HCT116 (cell line): ENCODE measurements around the gene HPS5. TPM values are rescaled to one million over a fixed set of nuclear protein-coding genes. Genes with fewer than 3 reads are reported as not detected.

ENCODE experiments used
- ATAC-seq: fragments of 200-7000 bp; cut with Tn5 transposase; 2 replicates; pipeline ENCODE4 v1.9.1; 2020; ENCODE audit warnings: mild to moderate bottlenecking, moderate library complexity
- BruUV-seq: library from RNA; stranded (reverse); fragments of 400-500 nt; replicated peaks from 2 replicates; lab custom pipeline; 2021; lab: Mats Ljungman, UMichigan
- CTCF ChIA-PET: fragments of 300-600 bp; sonication (Branson Sonifier 250); formaldehyde crosslinking; loops from one replicate; lab custom pipeline; 2021; ENCODE audit warnings: antibody characterized with exemption; lab: Charles Lee
- POLR2A ChIA-PET: fragments of 300-600, 350-600 bp; sonication (Branson Sonifier 250); formaldehyde crosslinking; loops from one replicate; lab custom pipeline; 2021; ENCODE audit warnings: antibody characterized with exemption; lab: Charles Lee
- RAD21 ChIA-PET, 2 experiments: fragments of 300-600 bp; sonication (Branson Sonifier 250); formaldehyde crosslinking; loops; one replicate each; lab custom pipeline; 2023; ENCODE audit warnings: low total read pairs in 2 of 2; ENCODE audit not compliant: uncharacterized antibody in 2 of 2, unreplicated experiment in 2 of 2, low non-redundant PET in 1 of 2; lab: Charles Lee
- DNase-seq: peaks from one replicate; pipeline ENCODE4 v3.0.0-alpha.2; 2010; ENCODE audit warnings: low read depth, low spot score
- H2AFZ ChIP-seq: fragments of 200-600 bp; shearing (Covaris generic), sonication (generic); 2 replicates; pipeline ENCODE4 v1.6.1; 2017; ENCODE audit warnings: low read depth, mixed run types, mixed read lengths, antibody characterized with exemption, low read length; ENCODE audit not compliant: poor library complexity, severe bottlenecking
- H3K27ac ChIP-seq: 2 replicates; pipeline ENCODE4 v1.5.1; 2012; ENCODE audit warnings: low read depth, low read length
- H3K27me3 ChIP-seq: fragments of 200-600 bp; sonication (generic); 2 replicates; pipeline ENCODE4 v1.6.1; 2016; ENCODE audit warnings: mixed run types, low read length, mixed read lengths; ENCODE audit not compliant: insufficient read depth
- H3K36me3 ChIP-seq, 2 experiments: fragments of 200-500 bp in 1 of 2; fragments of 200-600 bp in 1 of 2; sonication (Bioruptor generic) in 1 of 2; sonication (generic) in 1 of 2; 2 replicates each; pipeline versions ENCODE4 v1.5.1 to v1.6.1; 2014 to 2016; ENCODE audit warnings: low read length in 2 of 2, inconsistent platforms in 1 of 2, mixed read lengths in 1 of 2, mixed run types in 1 of 2; ENCODE audit not compliant: insufficient read depth in 2 of 2, control insufficient read depth in 1 of 2
- H3K4me1 ChIP-seq, 2 experiments: fragments of 200-600 bp in 1 of 2; sonication (generic) in 1 of 2; 2 replicates each; pipeline versions ENCODE4 v1.5.1 to v1.6.1; 2012 to 2017; ENCODE audit warnings: low read length in 2 of 2, inconsistent platforms in 1 of 2, mild to moderate bottlenecking in 1 of 2, mixed read lengths in 1 of 2, mixed run types in 1 of 2, moderate library complexity in 1 of 2; ENCODE audit not compliant: insufficient read depth in 2 of 2, control insufficient read depth in 1 of 2
- H3K4me2 ChIP-seq: fragments of 200-600 bp; sonication (generic); 2 replicates; pipeline ENCODE4 v1.6.1; 2017; ENCODE audit warnings: mixed run types, low read length, mixed read lengths
- H3K4me3 ChIP-seq, 2 experiments: fragments of 200-600 bp in 1 of 2; sonication (generic) in 1 of 2; replicated peaks in 1 of 2; 2 replicates each; pipeline ENCODE4 v1.5.1; 2011 to 2016; ENCODE audit warnings: low read length in 2 of 2, control low read depth in 1 of 2, low read depth in 1 of 2, mild to moderate bottlenecking in 1 of 2, mixed read lengths in 1 of 2, mixed run types in 1 of 2
- H3K79me2 ChIP-seq: fragments of 200-600 bp; sonication (generic); 2 replicates; pipeline ENCODE4 v1.6.1; 2017; ENCODE audit warnings: mild to moderate bottlenecking, mixed run types, low read length, moderate library complexity, mixed read lengths; ENCODE audit not compliant: insufficient read depth
- H3K9ac ChIP-seq: fragments of 200-600 bp; sonication (generic); 2 replicates; pipeline ENCODE4 v1.6.1; 2016; ENCODE audit warnings: low read length, mixed read lengths
- H3K9me2 ChIP-seq: fragments of 200-600 bp; sonication (generic), shearing (Covaris generic); 2 replicates; pipeline ENCODE4 v1.6.1; 2017; ENCODE audit warnings: mixed run types, mild to moderate bottlenecking, moderate library complexity; ENCODE audit not compliant: insufficient read depth
- H3K9me3 ChIP-seq, 2 experiments: fragments of 200-500 bp in 1 of 2; fragments of 200-600 bp in 1 of 2; sonication (Bioruptor generic) in 1 of 2; sonication (generic) in 1 of 2; 2 replicates each; pipeline ENCODE4 v1.6.1; 2014 to 2017; ENCODE audit warnings: low read length in 2 of 2, mixed read lengths in 2 of 2, inconsistent platforms in 1 of 2, low read depth in 1 of 2, mild to moderate bottlenecking in 1 of 2, mixed run types in 1 of 2, moderate library complexity in 1 of 2; ENCODE audit not compliant: control insufficient read depth in 1 of 2, insufficient read depth in 1 of 2
- H4K20me1 ChIP-seq: fragments of 200-600 bp; sonication (generic), shearing (Covaris generic); 2 replicates; pipeline ENCODE4 v1.6.1; 2017; ENCODE audit warnings: mixed run types, mild to moderate bottlenecking, moderate library complexity; ENCODE audit not compliant: insufficient read depth
- CBX3 ChIP-seq: IDR thresholded peaks from 2 replicates; pipeline ENCODE4 v1.6.1; 2012; ENCODE audit warnings: low read depth
- EZH2 ChIP-seq: fragments of 200-600 bp; sonication (generic); IDR thresholded peaks from 2 replicates; pipeline ENCODE4 v1.6.1; 2017; ENCODE audit warnings: antibody characterized with exemption, mixed run types
- FOSL1 ChIP-seq: IDR thresholded peaks from 2 replicates; pipeline ENCODE4 v1.6.1; 2012; ENCODE audit warnings: low read depth
- JUND ChIP-seq: IDR thresholded peaks from 2 replicates; pipeline ENCODE4 v1.6.1; 2012
- POLR2A ChIP-seq: IDR thresholded peaks from 2 replicates; pipeline ENCODE4 v1.7.0; 2011; ENCODE audit warnings: borderline replicate concordance; ENCODE audit not compliant: insufficient read depth, insufficient read length; ENCODE audit errors: extremely low read depth
- POLR2AphosphoS5 ChIP-seq: IDR thresholded peaks from 2 replicates; pipeline ENCODE4 v1.6.1; 2011; ENCODE audit warnings: mild to moderate bottlenecking, low read depth, low read length, moderate library complexity
- RAD21 ChIP-seq: IDR thresholded peaks from 2 replicates; pipeline ENCODE4 v1.6.1; 2012; ENCODE audit warnings: low read depth, mild to moderate bottlenecking
- SRF ChIP-seq: IDR thresholded peaks from 2 replicates; pipeline ENCODE4 v1.6.1; 2012; ENCODE audit warnings: low read depth
- ZBTB33 ChIP-seq: IDR thresholded peaks from 2 replicates; pipeline ENCODE4 v1.6.1; 2011; ENCODE audit warnings: mild to moderate bottlenecking, low read length, moderate library complexity; ENCODE audit not compliant: insufficient replicate concordance; ENCODE audit errors: extremely low read depth
- ZNF274 ChIP-seq: fragments of 200-500 bp; sonication (Bioruptor generic); IDR thresholded peaks from 2 replicates; pipeline ENCODE4 v1.6.1; 2014; ENCODE audit warnings: mild to moderate bottlenecking, low read depth, low read length, inconsistent platforms
- intact Hi-C: fragments of 100-400 bp; cut with micrococcal nuclease; formaldehyde crosslinking; loops from 2 replicates; pipeline ENCODE4 v1.10.0; 2022
- total RNA-seq: library from RNA; stranded (reverse); gene quantifications from one replicate; pipeline ENCODE4 v1.2.1, GENCODE V29; 2021; ENCODE audit not compliant: unreplicated experiment
- TF ChIP-seq, protein P1 (sequence below): IDR thresholded peaks from 2 replicates; pipeline ENCODE4 v1.6.1; 2012; ENCODE audit warnings: low read depth

The HPS5 gene
- total RNA-seq, 1 experiment from 2014 or later = 19.6 TPM

- no peak overlapping the region for H3K27ac ChIP-seq
- no peak overlapping the region for H3K4me3 ChIP-seq
- no peaks in the 10 kb centered on the region for H4K20me1 ChIP-seq
- RAD21 ChIA-PET = no interaction called here
- H2AFZ ChIP-seq = no peak overlapping the region
- DNase-seq = no peak
- no peak overlapping the region for H3K4me2 ChIP-seq
- no TSS peak for BruUV-seq
- TF ChIP-seq ZNF274 (no peak), RAD21 (no peak), SRF (no peak), CBX3 (no peak), EZH2 (no peak), POLR2AphosphoS5 (no peak), ZBTB33 (no peak), POLR2A (no peak), JUND (no peak), FOSL1 (no peak)
- TF ChIP-seq, protein P1, sequence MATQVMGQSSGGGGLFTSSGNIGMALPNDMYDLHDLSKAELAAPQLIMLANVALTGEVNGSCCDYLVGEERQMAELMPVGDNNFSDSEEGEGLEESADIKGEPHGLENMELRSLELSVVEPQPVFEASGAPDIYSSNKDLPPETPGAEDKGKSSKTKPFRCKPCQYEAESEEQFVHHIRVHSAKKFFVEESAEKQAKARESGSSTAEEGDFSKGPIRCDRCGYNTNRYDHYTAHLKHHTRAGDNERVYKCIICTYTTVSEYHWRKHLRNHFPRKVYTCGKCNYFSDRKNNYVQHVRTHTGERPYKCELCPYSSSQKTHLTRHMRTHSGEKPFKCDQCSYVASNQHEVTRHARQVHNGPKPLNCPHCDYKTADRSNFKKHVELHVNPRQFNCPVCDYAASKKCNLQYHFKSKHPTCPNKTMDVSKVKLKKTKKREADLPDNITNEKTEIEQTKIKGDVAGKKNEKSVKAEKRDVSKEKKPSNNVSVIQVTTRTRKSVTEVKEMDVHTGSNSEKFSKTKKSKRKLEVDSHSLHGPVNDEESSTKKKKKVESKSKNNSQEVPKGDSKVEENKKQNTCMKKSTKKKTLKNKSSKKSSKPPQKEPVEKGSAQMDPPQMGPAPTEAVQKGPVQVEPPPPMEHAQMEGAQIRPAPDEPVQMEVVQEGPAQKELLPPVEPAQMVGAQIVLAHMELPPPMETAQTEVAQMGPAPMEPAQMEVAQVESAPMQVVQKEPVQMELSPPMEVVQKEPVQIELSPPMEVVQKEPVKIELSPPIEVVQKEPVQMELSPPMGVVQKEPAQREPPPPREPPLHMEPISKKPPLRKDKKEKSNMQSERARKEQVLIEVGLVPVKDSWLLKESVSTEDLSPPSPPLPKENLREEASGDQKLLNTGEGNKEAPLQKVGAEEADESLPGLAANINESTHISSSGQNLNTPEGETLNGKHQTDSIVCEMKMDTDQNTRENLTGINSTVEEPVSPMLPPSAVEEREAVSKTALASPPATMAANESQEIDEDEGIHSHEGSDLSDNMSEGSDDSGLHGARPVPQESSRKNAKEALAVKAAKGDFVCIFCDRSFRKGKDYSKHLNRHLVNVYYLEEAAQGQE = no peak
- intact Hi-C loops = no loop called here
- H3K79me2 ChIP-seq = peaks cover 44% of the 10 kb centered on the region
- peaks cover 0 to 8% of the 10 kb centered on the region in 2 experiments; a peak in 1 of 4 replicates for H3K4me1 ChIP-seq
- H3K9me2 ChIP-seq = no peaks in the 10 kb centered on the region
- H3K36me3 ChIP-seq = peaks cover 19 to 25% of the 10 kb centered on the region in 2 experiments; a peak in 3 of 4 replicates
- no peaks in the 10 kb centered on the region for H3K9me3 ChIP-seq
- CTCF ChIA-PET = interaction anchor here (1.9 kb wide), 1 partner anchor 69 kb away, joined by 4 read pairs; no protein-coding TSS in a partner anchor
- no peaks in the 10 kb centered on the region for H3K27me3 ChIP-seq
- POLR2A ChIA-PET = interaction anchor here (1.0 kb wide), 1 partner anchor 9 kb away, joined by 4 read pairs; the partner anchor contains the start of gene HPS5
- ATAC-seq = no peak
- H3K9ac ChIP-seq = no peak overlapping the region
These were observed 9.1 kb downstream of the HPS5 start for GRCh38 chr11:18312663-18313420.
